ENCODE data around the gene ACSF3. TPM values are rescaled to one million over a fixed set of nuclear protein-coding genes. Genes with fewer than 3 reads are reported as not detected.

Gene ACSF3
- total and polyA plus RNA-seq, 5 experiments from 2014 or later, result 21.3 to 64.4 (median 44.7) TPM

DNA sequence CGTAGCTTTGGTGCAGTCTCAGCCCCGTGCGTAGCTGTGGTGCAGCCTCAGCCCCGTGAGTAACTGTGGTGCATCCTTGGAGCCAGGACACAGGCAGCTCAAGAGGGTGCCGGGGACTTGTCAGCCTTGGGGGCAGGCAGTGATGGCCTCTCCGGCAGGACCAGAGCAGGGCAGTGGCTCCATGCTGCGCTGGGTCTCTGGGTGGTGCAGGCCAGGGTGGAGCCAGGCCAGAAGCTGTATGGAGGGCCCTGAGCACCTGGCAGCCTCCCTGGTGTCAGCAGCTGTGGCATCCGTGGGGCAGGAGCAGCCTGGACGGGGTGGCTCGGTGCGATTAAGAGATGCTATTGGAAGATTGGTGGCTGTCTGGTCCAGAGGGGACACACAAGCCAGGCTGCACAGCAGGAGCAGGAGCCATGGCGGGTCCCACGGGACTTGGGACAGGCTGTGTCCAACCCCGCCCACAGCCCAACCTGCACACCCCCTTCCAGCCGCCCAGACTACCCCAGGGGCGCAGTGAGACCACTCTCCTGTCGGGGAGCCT is 49.6 kb downstream of the ACSF3 start:
- H3K27me3 Mint-ChIP-seq, result no peaks in the 10 kb centered on the region
- ATAC-seq (no peak), DNase-seq (peak in 1 of 10 donors; percentile 58)
- no peaks in the 10 kb centered on the region for H3K9me3 Mint-ChIP-seq
- H3K36me3 Mint-ChIP-seq, result peaks cover 0 to 42% (median 6%) of the 10 kb centered on the region in 3 donors
- peaks cover 0 to 5% (median 0%) of the 10 kb centered on the region in 4 donors for H3K4me1 Mint-ChIP-seq
- H3K4me3 Mint-ChIP-seq, result no peak overlapping the region
- POLR2A ChIA-PET, result no interaction called here
- peak overlapping the region in 1 of 10 donors; percentile 14 for H3K27ac Mint-ChIP-seq

DNA sequence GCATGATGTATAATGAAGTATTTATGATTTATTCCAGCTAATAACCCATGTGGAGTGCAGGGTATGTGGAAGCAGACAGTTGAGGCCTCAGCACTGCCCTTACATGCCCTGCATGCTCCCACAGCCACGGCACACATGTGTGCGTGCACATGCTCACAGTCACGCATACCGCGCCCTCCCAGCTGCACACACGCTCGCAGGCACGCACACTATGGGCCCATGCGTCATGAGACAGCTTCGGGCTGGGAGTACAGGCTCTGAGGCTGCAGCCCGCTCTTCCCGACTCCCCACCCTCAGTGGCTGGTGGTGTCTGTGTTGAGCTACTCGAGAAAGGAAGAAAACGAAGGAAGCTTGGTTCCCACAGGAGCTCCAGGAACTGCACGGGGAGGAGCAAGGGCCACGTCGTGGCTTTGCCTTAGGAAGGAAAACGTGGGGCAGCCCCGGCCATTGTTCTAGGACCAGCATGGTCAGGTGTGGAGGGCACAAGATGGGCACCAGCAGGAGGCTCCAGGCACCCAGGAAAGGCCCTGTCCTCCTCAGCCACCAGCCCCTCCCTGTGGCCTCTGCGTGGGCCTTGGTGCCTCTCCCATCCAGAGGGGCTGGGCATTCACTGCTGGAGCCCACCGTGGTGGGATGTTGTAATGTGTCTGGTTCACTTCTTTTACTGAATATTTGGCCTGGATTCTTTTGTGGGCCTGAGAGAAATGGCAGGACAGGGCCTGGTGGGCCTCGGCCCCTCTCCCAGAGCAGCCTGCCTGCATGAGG is 50.4 kb downstream of the ACSF3 start:
- peaks cover 5 to 49% (median 11%) of the 10 kb centered on the region in 3 donors for H3K36me3 Mint-ChIP-seq
- ATAC-seq (no peak), DNase-seq (peak in 1 of 10 donors; percentile 47)
- POLR2A ChIA-PET, result no interaction called here
- H3K4me1 Mint-ChIP-seq, result peaks cover 0 to 5% (median 2%) of the 10 kb centered on the region in 4 donors
- H3K27me3 Mint-ChIP-seq, result no peaks in the 10 kb centered on the region
- no peak overlapping the region for H3K4me3 Mint-ChIP-seq
- peak overlapping the region in 1 of 10 donors; percentile 8 for H3K27ac Mint-ChIP-seq
- peaks cover 0 to 4% (median 0%) of the 10 kb centered on the region in 9 donors for H3K9me3 Mint-ChIP-seq

GRCh38 chr16:89144681-89145080 is 51.0 kb downstream of the ACSF3 start:
- Mint-ChIP-seq H3K4me3 (no peak overlapping the region), H3K27me3 (no peaks in the 10 kb centered on the region), H3K4me1 (peaks cover 0 to 5% (median 2%) of the 10 kb centered on the region in 4 donors), H3K27ac (peak overlapping the region in 1 of 10 donors; percentile 25), H3K9me3 (peaks cover 0 to 7% (median 0%) of the 10 kb centered on the region in 9 donors), H3K36me3 (peaks cover 10 to 49% (median 17%) of the 10 kb centered on the region in 3 donors)
- POLR2A ChIA-PET, result no interaction called here
- ATAC-seq (no peak), DNase-seq (peak in 1 of 10 donors; percentile 40)

DNA sequence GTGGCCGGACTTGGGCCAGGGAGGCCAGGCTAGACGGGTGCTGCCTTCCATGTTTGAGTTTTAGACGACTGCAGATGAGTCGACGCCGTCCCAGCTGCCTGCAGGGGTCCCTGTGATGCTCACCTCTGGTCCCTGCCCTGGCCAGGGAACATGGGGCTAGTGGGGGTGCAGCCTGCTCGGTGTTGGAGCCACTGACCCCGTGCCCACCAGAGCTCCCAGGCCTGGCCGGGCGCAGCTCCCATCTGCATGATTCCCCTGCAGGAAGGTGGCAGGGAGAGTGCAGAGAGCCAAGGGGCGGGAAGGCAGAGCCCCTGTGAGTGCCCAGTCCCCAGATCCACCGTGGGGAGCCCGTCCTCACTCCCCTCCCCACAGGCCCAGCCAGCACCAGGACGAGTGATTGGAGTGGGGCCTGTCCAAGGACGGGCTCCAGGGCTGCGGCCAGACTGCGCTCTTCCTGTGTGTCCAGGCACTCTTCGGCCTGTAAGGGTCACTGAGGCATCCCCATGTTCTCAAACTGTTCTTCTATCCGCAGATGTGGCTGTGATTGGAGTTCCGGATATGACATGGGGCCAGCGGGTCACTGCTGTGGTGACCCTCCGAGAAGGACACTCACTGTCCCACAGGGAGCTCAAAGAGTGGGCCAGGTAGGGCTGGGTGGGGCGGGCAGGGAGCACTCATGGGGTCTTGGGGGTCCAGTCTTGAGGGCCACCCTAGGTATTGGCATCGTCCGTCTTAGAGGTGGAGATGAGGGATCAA is 51.9 kb downstream of the ACSF3 start:
- no peak for ATAC-seq
- peak in 1 of 10 donors; percentile 59 for DNase-seq
- POLR2A ChIA-PET, result no interaction called here
- peaks cover 0 to 5% (median 2%) of the 10 kb centered on the region in 4 donors for H3K4me1 Mint-ChIP-seq
- H3K27me3 Mint-ChIP-seq, result no peaks in the 10 kb centered on the region
- H3K36me3 Mint-ChIP-seq, result peaks cover 10 to 50% (median 22%) of the 10 kb centered on the region in 3 donors
- peak overlapping the region in 1 of 10 donors; percentile 24 for H3K4me3 Mint-ChIP-seq
- peak overlapping the region in 2 of 10 donors; percentile 32 to 78 for H3K27ac Mint-ChIP-seq
- peaks cover 0 to 8% (median 0%) of the 10 kb centered on the region in 9 donors for H3K9me3 Mint-ChIP-seq

DNA sequence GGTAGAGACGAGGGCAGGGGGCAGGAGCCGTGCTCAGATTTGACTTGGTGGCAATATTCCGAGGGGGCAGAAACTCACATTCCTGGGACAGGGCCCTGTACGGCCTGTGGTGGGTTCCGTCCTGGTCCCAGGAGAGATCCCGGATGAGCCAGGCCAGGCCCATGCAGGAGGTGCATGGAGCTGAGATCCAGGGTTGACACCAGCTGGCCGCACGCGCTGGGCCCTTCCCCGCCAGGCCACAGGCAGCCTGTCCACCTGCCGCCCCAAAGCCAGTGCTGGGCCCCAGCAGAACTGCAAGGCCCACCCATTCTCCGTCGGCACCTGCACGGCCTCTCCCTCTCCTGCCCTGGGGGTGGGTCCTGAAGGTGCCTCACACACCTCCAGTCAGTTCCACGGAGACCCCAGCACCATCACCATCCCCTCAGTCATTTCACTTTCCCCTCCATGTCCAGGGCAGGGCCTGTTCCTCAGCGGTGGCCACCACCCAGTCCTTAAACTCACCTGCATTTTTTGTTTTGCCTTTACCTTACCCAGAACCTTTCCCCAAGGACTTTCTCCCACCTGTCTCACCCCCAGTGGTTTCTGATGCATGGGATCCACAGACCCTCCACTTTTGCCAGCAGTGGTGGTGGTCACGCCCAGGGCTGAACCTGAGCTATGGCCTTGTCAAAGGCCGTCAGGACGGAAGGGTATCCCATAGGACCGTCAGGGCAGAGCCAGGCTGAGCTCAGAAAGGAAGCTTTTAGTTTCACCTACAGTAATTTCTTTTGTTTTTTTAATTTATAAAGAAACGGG is 52.8 kb downstream of the ACSF3 start:
- peak overlapping the region in 3 of 10 donors; percentile 18 to 78 (median 32) for H3K27ac Mint-ChIP-seq
- H3K4me1 Mint-ChIP-seq, result peaks cover 0 to 5% (median 2%) of the 10 kb centered on the region in 4 donors
- H3K9me3 Mint-ChIP-seq, result peaks cover 0 to 8% (median 0%) of the 10 kb centered on the region in 9 donors
- H3K36me3 Mint-ChIP-seq, result peaks cover 10 to 52% (median 29%) of the 10 kb centered on the region in 3 donors
- peak in 1 of 10 donors; percentile 53 for DNase-seq
- POLR2A ChIA-PET, result no interaction called here
- H3K4me3 Mint-ChIP-seq, result no peak overlapping the region
- H3K27me3 Mint-ChIP-seq, result no peaks in the 10 kb centered on the region
- ATAC-seq, result no peak

DNA sequence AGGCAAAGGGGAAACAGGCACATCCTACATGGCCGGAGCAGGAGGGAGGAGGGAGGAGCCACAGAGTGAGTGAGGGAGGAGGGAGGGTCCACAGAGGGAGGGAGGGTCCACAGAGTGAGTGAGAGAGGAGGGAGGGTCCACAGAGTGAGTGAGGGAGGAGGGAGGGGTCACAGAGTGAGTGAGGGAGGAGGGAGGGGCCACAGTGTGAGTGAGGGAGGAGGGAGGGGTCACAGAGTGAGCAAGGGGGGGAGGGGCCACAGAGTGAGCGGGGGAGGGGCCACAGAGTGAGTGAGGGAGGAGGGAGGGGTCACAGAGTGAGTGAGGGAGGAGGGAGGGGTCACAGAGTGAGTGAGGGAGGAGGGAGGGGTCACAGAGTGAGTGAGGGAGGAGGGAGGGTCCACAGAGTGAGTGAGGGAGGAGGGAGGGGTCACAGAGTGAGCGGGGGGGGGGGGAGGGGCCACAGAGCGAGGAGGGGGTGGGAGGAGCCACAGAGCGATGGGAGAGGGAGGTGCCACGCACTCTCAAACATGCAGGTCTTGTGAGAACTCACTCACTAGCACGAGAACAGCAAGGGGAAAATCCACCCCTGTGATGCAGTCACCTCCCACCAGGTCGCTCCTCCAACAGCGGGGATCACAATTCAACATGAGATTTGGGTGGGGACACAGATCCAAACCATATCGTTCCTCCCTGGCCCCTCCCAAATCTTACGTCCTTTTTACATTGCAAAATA is 53.6 kb downstream of the ACSF3 start:
- Mint-ChIP-seq H3K9me3 (peaks cover 0 to 8% (median 0%) of the 10 kb centered on the region in 9 donors), H3K4me3 (no peak overlapping the region), H3K4me1 (peaks cover 0 to 5% (median 2%) of the 10 kb centered on the region in 4 donors), H3K36me3 (peaks cover 10 to 57% (median 29%) of the 10 kb centered on the region in 3 donors), H3K27ac (peak overlapping the region in 5 of 10 donors; percentile 7 to 78 (median 65)), H3K27me3 (no peaks in the 10 kb centered on the region)
- DNase-seq (peak in 1 of 10 donors; percentile 45), ATAC-seq (no peak)
- POLR2A ChIA-PET, result no interaction called here

DNA sequence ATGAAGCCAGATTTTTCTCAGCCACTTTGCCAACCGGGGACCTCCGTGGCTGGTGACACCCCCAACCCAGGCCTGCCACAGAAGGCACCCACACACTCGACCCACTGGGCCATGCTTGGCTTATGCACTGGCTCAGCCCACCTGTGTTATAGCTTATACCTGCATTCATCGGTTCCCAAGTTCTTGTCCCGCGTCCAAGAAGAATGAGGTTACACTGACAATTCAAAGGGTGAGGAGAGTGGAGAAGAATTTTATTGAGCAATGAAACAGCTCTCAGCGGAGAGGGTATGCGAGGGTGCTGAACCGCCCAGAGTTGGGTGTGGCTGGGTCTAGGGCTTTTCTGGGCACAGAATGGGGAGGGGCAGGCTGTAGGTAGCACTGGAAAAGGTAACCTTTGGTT is 55.7 kb downstream of the ACSF3 start:
- Mint-ChIP-seq H3K27me3 (no peaks in the 10 kb centered on the region), H3K4me3 (no peak overlapping the region), H3K36me3 (peaks cover 10 to 50% (median 27%) of the 10 kb centered on the region in 3 donors), H3K27ac (peak overlapping the region in 6 of 10 donors; percentile 15 to 84 (median 47)), H3K4me1 (peaks cover 0 to 4% (median under 1%) of the 10 kb centered on the region in 4 donors), H3K9me3 (peaks cover 0 to 8% (median 0%) of the 10 kb centered on the region in 9 donors)
- POLR2A ChIA-PET, result no interaction called here
- ATAC-seq (no peak), DNase-seq (no peak)

DNA sequence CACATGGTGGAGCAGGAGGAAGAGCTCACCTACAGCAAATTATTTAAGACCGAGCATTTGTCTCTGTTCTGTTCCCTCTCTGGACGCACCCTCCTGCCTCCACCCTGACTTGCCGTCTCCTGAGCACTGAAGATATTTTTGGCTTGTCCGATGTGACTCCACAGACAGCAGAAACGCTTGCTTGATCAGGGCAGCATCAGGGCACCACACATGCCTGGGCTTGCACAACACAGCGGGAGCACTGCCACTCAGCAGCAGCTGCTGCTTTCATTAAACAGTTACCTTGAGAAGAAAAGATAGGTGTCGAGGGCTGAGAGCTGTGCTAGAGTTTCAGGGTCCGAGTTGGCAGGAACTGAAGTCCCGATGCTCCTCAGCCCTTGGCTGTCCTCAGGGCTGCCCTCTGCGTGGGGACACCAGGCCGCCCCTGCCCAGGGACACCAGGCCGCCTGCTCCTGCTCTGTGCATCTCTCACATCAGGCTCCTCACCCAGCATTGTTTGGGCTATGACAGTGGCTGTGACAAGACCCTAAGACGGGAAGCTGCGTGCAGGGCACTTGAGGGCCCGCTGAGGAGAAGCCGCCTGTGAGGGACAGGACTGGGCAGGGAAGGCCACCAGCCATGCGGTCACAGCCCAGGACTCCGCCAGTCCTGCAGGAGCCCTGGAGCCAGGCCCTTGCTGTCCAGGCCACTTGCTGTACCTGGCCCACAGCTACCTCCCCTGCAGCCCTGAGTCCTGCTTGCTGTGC is 56.6 kb downstream of the ACSF3 start:
- no peak for ATAC-seq
- H3K4me1 Mint-ChIP-seq, result peaks cover 0 to 5% (median under 1%) of the 10 kb centered on the region in 4 donors
- POLR2A ChIA-PET, result no interaction called here

DNA sequence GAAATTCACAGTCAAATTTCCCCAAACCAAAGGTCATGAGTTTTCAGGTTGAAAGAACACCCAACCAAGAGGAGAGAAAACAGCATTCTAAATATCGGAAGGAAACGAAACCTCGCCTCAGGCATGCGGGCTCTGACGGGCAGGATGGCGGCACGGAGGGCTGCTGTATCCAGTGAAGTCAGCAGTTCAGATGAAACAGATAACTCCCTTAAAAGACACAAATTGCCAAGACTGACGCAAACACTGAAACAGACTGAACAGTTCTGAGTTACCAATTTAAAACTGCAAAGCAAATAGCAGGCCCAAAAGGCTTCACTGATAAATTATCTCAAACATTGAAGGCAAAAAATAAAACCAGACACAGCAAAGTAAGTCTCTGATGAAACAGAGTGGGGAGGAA is 57.3 kb downstream of the ACSF3 start:
- Mint-ChIP-seq H3K4me3 (no peak overlapping the region), H3K9me3 (peaks cover 0 to 8% (median 0%) of the 10 kb centered on the region in 9 donors), H3K36me3 (peaks cover 10 to 47% (median 27%) of the 10 kb centered on the region in 3 donors), H3K4me1 (peaks cover 0 to 5% (median 1%) of the 10 kb centered on the region in 4 donors), H3K27me3 (no peaks in the 10 kb centered on the region), H3K27ac (peak overlapping the region in 4 of 10 donors; percentile 20 to 82 (median 56))
- ATAC-seq, result no peak
- POLR2A ChIA-PET, result no interaction called here
- no peak for DNase-seq

More for the DNA sequence above, 56.6 kb downstream of the ACSF3 start:
- H3K27ac Mint-ChIP-seq, result peak overlapping the region in 4 of 10 donors; percentile 40 to 68 (median 56)
- peaks cover 0 to 8% (median 0%) of the 10 kb centered on the region in 9 donors for H3K9me3 Mint-ChIP-seq
- no peaks in the 10 kb centered on the region for H3K27me3 Mint-ChIP-seq
- peak in 1 of 10 donors; percentile 40 for DNase-seq
- no peak overlapping the region for H3K4me3 Mint-ChIP-seq
- peaks cover 10 to 50% (median 27%) of the 10 kb centered on the region in 3 donors for H3K36me3 Mint-ChIP-seq

DNA sequence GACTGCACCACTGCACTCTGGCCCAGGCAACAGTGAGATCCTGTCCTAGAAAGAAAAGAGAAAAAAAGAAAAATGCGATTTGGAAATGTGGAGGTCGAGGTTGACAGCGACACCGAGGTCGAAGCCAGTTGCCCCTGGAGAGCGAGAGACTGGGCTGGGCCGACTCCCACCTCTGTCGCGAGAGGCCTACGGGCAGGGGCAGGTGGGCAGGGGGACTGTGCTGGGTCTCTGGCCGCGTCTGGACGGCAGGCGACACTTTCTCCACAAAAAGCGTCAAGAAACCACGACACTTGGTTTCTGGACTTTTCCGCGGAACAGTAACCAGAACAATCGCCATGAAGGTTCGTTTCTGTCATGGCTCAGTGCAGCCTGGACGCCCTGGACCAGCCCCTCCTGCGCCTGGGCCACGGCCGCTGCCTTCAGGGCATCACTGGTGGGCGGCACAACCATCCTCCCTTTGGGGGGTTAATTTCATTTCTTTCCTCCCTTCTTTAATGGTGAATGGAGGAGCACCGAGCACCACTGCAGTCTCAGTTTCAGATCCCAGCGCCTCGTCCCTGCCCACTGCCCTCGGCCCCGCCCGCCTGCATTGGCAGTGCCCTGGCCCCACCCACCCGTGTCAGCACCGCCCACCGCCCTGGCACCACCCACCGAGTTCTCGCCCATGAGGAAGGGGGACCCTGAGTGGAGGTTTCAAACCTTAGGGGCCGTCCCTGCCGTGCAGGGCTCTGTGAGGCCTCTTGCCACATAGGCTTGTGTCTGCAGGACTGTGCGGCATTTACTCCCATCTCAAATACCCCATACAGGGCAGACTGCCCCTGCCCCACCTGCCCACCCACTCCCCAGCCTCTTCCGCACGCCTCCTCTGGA is 59.4 kb downstream of the ACSF3 start:
- Mint-ChIP-seq H3K9me3 (peaks cover 0 to 8% (median 0%) of the 10 kb centered on the region in 9 donors), H3K27ac (peak overlapping the region in 3 of 10 donors; percentile 1 to 66 (median 15)), H3K36me3 (peaks cover 10 to 37% (median 24%) of the 10 kb centered on the region in 3 donors), H3K27me3 (no peaks in the 10 kb centered on the region), H3K4me3 (no peak overlapping the region), H3K4me1 (peaks cover 0 to 11% (median under 1%) of the 10 kb centered on the region in 4 donors)
- peak; percentile 14 to 33 for ATAC-seq
- POLR2A ChIA-PET, result no interaction called here
- DNase-seq, result no peak
